SK-N-SH treated with all-trans-retinoic acid at 6 μM for 48 hours (cell line): ENCODE results near the gene SLC36A3.
"Not testable (repeated sequence)": the region's sequence is repeated elsewhere in the genome, so short reads cannot be mapped to it uniquely, and the experiment has no call there.

Experiments
- ATAC-seq: fragments of 200-7000 bp; cut with Tn5 transposase; 3 replicates; pipeline ENCODE4 v1.9.1; 2020; ENCODE audit warnings: mild to moderate bottlenecking, moderate library complexity
- ARNTL ChIP-seq: fragments of 450-650 bp; formaldehyde crosslinking; IDR thresholded peaks from 2 replicates; pipeline ENCODE4 v1.5.0; 2020; ENCODE audit warnings: low read depth, mild to moderate bottlenecking, moderate library complexity, borderline replicate concordance
- BACH2 ChIP-seq: fragments of 250-450 bp; sonication (Bioruptor Pico); IDR thresholded peaks from 2 replicates; pipeline ENCODE4 v1.9.0; 2021; ENCODE audit warnings: mild to moderate bottlenecking, borderline replicate concordance
- CSRNP3 ChIP-seq: fragments of 250-450 bp; sonication (Bioruptor Pico); IDR thresholded peaks from 2 replicates; pipeline ENCODE4 v1.5.1; 2021; ENCODE audit warnings: mild to moderate bottlenecking, moderate library complexity
- ESRRG ChIP-seq: fragments of 250-450 bp; sonication (Bioruptor Pico); IDR thresholded peaks from 2 replicates; pipeline ENCODE4 v1.6.1; 2021; ENCODE audit warnings: mild to moderate bottlenecking
- GLIS3 ChIP-seq: fragments of 250-450 bp; sonication (Bioruptor Pico); IDR thresholded peaks from 2 replicates; pipeline ENCODE4 v1.5.0; 2020; ENCODE audit warnings: mild to moderate bottlenecking, moderate library complexity
- ISL1 ChIP-seq: fragments of 250-450 bp; sonication (Bioruptor Pico); IDR thresholded peaks from 2 replicates; pipeline ENCODE4 v2.1.2; 2022; ENCODE audit warnings: mild to moderate bottlenecking, moderate library complexity
- OSR1 ChIP-seq: fragments of 250-450 bp; sonication (Bioruptor Pico); IDR thresholded peaks from 2 replicates; pipeline ENCODE4 v1.8.0; 2022; ENCODE audit warnings: moderate library complexity, mild to moderate bottlenecking, inconsistent platforms
- PATZ1 ChIP-seq: fragments of 250-450 bp; sonication (Bioruptor Pico); IDR thresholded peaks from 2 replicates; pipeline ENCODE4 v1.8.0; 2020; ENCODE audit warnings: mild to moderate bottlenecking, moderate library complexity, borderline replicate concordance
- POU6F1 ChIP-seq: fragments of 250-450 bp; sonication (Bioruptor Pico); IDR thresholded peaks from 2 replicates; pipeline ENCODE4 v1.8.0; 2021; ENCODE audit warnings: low read depth, mild to moderate bottlenecking, moderate library complexity, borderline replicate concordance
- PPARA ChIP-seq: fragments of 250-450 bp; sonication (Bioruptor Pico); IDR thresholded peaks from 2 replicates; pipeline ENCODE4 v1.5.0; 2020; ENCODE audit warnings: mild to moderate bottlenecking, borderline replicate concordance
- RARB ChIP-seq: fragments of 250-450 bp; sonication (Bioruptor Pico); IDR thresholded peaks from 2 replicates; pipeline ENCODE4 v1.8.0; 2021; ENCODE audit warnings: mild to moderate bottlenecking, moderate library complexity
- SNAI2 ChIP-seq: fragments of 250-450 bp; sonication (Bioruptor Pico); IDR thresholded peaks from 2 replicates; pipeline ENCODE4 v1.5.0; 2020; ENCODE audit warnings: mild to moderate bottlenecking, moderate library complexity
- TCF4 ChIP-seq: fragments of 250-450 bp; sonication (Bioruptor Pico); IDR thresholded peaks from 2 replicates; pipeline ENCODE4 v1.8.0; 2021; ENCODE audit warnings: mild to moderate bottlenecking, moderate library complexity, borderline replicate concordance
- ZC3H10 ChIP-seq: fragments of 250-450 bp; sonication (Bioruptor Pico); IDR thresholded peaks from 2 replicates; pipeline ENCODE4 v1.5.1; 2021; ENCODE audit warnings: mild to moderate bottlenecking, moderate library complexity
- ZFP3 ChIP-seq: fragments of 250-450 bp; sonication (Bioruptor Pico); IDR thresholded peaks from 2 replicates; pipeline ENCODE4 v1.5.0; 2020; ENCODE audit warnings: mild to moderate bottlenecking, moderate library complexity
- ZFP30 ChIP-seq: fragments of 450-650 bp; formaldehyde crosslinking; IDR thresholded peaks from 2 replicates; pipeline ENCODE4 v1.5.0; 2022; ENCODE audit warnings: mild to moderate bottlenecking, moderate library complexity
- ZNF565 ChIP-seq: fragments of 450-650 bp; formaldehyde crosslinking; conservative IDR thresholded peaks from 2 replicates; pipeline ENCODE4 v1.5.0; 2020; ENCODE audit warnings: low read depth, mild to moderate bottlenecking, moderate library complexity
- ZNF70 ChIP-seq: fragments of 450-650 bp; formaldehyde crosslinking; IDR thresholded peaks from 2 replicates; pipeline ENCODE4 v1.5.0; 2020; ENCODE audit warnings: mild to moderate bottlenecking, moderate library complexity
- ZNF8 ChIP-seq: fragments of 450-650 bp; formaldehyde crosslinking; IDR thresholded peaks from 2 replicates; pipeline ENCODE4 v1.5.0; 2020; ENCODE audit warnings: mild to moderate bottlenecking, moderate library complexity

The SLC36A3 gene

GRCh38 chr5:151258201-151258611, 45.4 kb downstream of the SLC36A3 start (continued):
- TF ChIP-seq TCF4 (CRISPR knock-in tag) (no peak), ZFP3 (CRISPR knock-in tag) (no peak), ZFP30 (CRISPR knock-in tag) (no peak)

- no peak for ATAC-seq
- no peak for TF ChIP-seq ZNF70 (CRISPR knock-in tag)
Measured at GRCh38 chr5:151257731-151258181, 45.8 kb downstream of the SLC36A3 start.

GRCh38 chr5:151255621-151256286, 47.8 kb downstream of the SLC36A3 start:
- no peak for ATAC-seq
- TF ChIP-seq GLIS3 (CRISPR knock-in tag) (no peak), RARB (CRISPR knock-in tag) (no peak), SNAI2 (no peak), ZNF8 (CRISPR knock-in tag) (no peak), POU6F1 (no peak), ZC3H10 (no peak), ZFP30 (CRISPR knock-in tag) (no peak), PPARA (CRISPR knock-in tag) (no peak), BACH2 (no peak), ZNF565 (CRISPR knock-in tag) (no peak), ZNF70 (CRISPR knock-in tag) (no peak), PATZ1 (CRISPR knock-in tag) (no peak), ARNTL (CRISPR knock-in tag) (no peak), OSR1 (CRISPR knock-in tag) (no peak)

- not testable (repeated sequence) for ATAC-seq
Measured at GRCh38 chr5:151254990-151255389, 48.6 kb downstream of the SLC36A3 start.

GRCh38 chr5:151254556-151254955, 49.0 kb downstream of the SLC36A3 start:
- ATAC-seq, result no peak
- no peak for TF ChIP-seq POU6F1
- TF ChIP-seq ZNF565 (CRISPR knock-in tag), result no peak
- TF ChIP-seq TCF4 (CRISPR knock-in tag), result no peak
- no peak for TF ChIP-seq GLIS3 (CRISPR knock-in tag)
- no peak for TF ChIP-seq ARNTL (CRISPR knock-in tag)
- no peak for TF ChIP-seq ESRRG
- no peak for TF ChIP-seq RARB (CRISPR knock-in tag)
- no peak for TF ChIP-seq ZFP3 (CRISPR knock-in tag)
- no peak for TF ChIP-seq ZNF8 (CRISPR knock-in tag)
- TF ChIP-seq OSR1 (CRISPR knock-in tag), result no peak
- no peak for TF ChIP-seq SNAI2
- no peak for TF ChIP-seq ISL1 (CRISPR knock-in tag)
- TF ChIP-seq BACH2, result no peak
- no peak for TF ChIP-seq ZC3H10
- TF ChIP-seq PATZ1 (CRISPR knock-in tag), result no peak
- no peak for TF ChIP-seq ZFP30 (CRISPR knock-in tag)
- TF ChIP-seq ZNF70 (CRISPR knock-in tag), result no peak
- no peak for TF ChIP-seq CSRNP3 (CRISPR knock-in tag)
- TF ChIP-seq PPARA (CRISPR knock-in tag), result no peak
